PC-9 (cell line): ENCODE data around the gene RAB11FIP4.

Source experiments
- EZH2 ChIP-seq: fragments of 200-600 bp; sonication (generic); IDR thresholded peaks from 2 replicates; pipeline ENCODE4 v1.8.0; 2017; ENCODE audit warnings: antibody characterized with exemption, low read depth
- TF ChIP-seq, protein P1 (sequence below): fragments of 200-600 bp; sonication (generic); conservative IDR thresholded peaks from 2 replicates; pipeline ENCODE4 v1.6.1; 2017; ENCODE audit warnings: mixed run types, antibody characterized with exemption, mild to moderate bottlenecking, moderate library complexity

DNA sequence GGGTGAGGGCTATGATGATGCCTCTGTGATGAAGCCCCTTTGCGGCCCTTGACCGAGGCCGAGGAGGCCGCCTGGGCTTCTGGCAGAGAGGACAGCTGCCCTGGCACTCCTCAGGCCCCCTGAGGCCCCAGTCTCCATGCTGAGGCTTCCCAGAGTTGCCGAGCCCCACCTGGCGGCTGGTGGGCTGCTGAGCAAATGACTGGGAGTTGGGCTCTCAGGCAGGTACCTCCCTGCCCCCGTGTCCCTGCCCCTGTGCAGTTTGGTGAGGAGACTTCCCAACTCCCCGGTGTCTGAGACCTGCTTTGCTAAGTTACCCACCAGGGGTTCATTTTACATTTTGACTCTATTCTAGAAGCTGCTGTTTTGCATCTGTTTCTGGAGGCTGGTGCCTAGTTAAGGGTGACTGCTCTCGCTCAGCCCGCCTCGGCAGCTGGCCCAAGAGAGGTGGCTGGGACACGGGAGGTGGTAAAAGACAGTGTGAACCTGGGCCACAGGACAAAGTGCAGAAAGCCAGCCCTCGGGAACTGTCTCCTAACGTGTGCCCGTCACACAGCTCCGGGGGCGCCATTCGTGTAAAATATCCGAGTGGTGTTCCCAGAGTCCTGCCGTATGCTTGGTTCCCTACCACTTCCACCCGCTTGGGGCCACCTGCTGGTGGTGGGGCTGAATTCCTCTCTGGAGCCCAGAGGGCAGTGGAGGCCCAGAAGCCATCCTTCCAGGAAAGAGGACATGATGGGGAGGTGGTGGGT lies 134.5 kb downstream of the RAB11FIP4 start:
- TF ChIP-seq, protein P1, sequence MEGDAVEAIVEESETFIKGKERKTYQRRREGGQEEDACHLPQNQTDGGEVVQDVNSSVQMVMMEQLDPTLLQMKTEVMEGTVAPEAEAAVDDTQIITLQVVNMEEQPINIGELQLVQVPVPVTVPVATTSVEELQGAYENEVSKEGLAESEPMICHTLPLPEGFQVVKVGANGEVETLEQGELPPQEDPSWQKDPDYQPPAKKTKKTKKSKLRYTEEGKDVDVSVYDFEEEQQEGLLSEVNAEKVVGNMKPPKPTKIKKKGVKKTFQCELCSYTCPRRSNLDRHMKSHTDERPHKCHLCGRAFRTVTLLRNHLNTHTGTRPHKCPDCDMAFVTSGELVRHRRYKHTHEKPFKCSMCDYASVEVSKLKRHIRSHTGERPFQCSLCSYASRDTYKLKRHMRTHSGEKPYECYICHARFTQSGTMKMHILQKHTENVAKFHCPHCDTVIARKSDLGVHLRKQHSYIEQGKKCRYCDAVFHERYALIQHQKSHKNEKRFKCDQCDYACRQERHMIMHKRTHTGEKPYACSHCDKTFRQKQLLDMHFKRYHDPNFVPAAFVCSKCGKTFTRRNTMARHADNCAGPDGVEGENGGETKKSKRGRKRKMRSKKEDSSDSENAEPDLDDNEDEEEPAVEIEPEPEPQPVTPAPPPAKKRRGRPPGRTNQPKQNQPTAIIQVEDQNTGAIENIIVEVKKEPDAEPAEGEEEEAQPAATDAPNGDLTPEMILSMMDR = peak; percentile 37; the same call in 1 of the 2 replicates
- no peak for TF ChIP-seq EZH2
